ENCODE data around the gene BARHL2.

The BARHL2 gene

GRCh38 chr1:90716552-90717355 lies at the start of gene BARHL2:
BARHL2 (minus strand) TSS chr1:90717302; CDS start chr1:90717195, 107 bp downstream.
- peak; percentile 37 for DNase-seq

- DNase-seq = no peak
Observed at GRCh38 chr1:90763930-90764329, 46.8 kb upstream of the BARHL2 start.

DNA sequence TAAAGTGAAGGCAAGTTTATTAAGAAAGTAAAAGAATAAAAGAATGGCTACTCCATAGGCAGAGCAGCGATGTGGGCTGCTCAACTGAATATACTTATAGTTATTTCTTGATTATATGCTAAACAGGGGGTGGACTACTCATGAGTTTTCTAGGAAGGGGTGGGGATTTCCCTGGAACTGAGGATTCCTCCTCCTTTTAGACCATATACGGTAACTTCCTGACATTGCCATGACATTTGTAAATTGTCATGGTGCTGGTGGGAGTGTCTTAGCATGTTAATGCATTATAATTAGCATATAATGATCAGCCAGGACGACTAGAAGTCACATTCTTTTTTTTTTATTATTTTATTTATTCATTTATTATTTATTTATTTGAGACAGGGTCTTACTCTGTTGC lies 46.4 kb upstream of the BARHL2 start:
- DNase-seq = no peak

- DNase-seq = peak; percentile 85
Observed at GRCh38 chr1:90761781-90762589, 44.9 kb upstream of the BARHL2 start.

DNA sequence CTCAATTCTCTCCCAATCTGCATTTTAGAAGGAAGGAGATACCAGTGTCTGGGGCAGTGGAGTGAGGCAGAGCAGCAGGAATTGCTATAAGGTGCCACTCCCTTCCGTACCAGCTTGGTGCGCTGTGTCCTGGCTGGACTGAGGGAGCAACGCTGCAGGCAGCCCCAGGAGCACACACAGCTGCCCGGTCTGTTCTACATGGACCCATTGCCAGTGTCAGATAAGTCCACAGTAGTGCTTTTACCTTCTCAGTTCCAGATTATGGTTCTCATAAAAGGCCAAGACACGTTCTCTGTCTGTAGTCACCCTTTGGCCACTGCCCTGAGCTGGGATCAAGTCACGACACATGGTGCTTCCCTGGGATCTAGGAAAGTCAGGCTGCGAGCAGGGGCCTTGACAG lies 44.1 kb upstream of the BARHL2 start:
- no peak for DNase-seq

- DNase-seq = no peak
Observed at GRCh38 chr1:90753556-90753955, 36.5 kb upstream of the BARHL2 start.

DNA sequence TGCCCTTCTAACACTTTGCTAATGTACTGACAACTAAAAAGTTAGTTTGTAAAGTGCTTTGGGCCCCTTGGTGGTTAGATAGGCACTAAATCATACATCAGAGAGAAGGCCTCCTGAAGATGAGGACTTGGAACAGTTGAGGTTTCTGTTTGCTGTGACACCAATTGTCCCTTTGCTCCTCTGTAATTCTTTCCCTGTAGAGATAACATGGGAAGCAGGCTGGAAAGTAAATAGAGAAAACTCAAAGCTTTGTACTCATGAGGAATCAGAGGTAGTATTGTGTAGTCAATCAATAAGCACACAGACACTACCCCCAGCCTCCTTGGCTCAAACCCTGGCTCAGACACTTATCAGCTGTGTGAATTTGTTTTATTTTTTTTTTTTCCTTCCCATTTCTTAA lies 31.6 kb upstream of the BARHL2 start:
- DNase-seq = no peak

GRCh38 chr1:90746857-90747256 lies 29.8 kb upstream of the BARHL2 start:
- no peak for DNase-seq

- DNase-seq = no peak
Observed at GRCh38 chr1:90745972-90746371, 28.9 kb upstream of the BARHL2 start.

DNA sequence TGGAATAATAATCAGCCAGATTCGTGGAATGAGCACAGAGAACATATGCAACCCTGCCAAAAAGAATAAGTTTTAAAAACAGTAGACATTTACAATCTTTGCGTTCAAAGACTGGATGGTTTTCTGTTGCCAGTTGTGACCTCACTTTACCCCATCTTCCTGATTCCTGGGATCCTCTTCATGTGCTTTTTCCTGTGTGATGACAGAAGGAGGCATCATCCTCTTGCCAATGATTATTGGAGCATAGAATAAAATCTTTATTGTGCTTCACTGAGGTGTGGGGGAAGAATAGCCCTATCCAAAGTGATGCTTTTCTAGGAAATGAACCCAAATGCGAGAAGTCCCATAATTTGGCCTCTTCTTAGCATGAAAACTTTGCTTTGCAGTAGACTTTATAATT lies 15.0 kb upstream of the BARHL2 start:
- no peak for DNase-seq

DNA sequence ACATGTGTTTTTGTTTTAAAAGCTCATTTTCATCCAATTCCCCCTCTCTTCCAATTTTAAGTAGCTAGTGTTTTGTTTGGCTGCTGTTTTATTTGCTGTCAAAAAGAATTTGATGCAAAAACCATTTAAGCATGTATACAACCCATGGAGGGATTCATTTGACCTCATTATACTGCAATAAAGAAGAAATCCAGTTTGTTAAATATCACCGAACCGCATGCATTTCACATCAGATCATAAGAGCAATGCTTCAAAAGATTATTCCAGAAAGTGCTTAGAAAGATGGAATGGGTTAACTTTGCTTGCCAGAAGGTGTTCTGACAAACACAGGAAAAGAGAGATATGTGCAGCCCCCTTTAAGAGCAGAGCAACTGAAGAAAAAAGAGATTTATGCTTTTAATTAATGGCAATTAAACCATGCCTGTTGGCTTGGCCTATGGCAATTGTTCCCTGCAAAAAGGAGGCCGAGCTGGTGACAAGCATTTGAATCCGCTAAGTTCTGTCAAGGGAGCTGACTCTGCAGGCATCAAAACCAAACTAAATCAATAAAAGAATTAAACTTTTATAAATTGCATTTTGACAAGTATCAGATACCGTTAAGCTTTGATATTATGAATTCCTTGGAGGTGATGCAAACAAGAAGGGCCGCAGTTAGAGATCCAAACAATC lies 14.4 kb upstream of the BARHL2 start:
- no peak for DNase-seq

DNA sequence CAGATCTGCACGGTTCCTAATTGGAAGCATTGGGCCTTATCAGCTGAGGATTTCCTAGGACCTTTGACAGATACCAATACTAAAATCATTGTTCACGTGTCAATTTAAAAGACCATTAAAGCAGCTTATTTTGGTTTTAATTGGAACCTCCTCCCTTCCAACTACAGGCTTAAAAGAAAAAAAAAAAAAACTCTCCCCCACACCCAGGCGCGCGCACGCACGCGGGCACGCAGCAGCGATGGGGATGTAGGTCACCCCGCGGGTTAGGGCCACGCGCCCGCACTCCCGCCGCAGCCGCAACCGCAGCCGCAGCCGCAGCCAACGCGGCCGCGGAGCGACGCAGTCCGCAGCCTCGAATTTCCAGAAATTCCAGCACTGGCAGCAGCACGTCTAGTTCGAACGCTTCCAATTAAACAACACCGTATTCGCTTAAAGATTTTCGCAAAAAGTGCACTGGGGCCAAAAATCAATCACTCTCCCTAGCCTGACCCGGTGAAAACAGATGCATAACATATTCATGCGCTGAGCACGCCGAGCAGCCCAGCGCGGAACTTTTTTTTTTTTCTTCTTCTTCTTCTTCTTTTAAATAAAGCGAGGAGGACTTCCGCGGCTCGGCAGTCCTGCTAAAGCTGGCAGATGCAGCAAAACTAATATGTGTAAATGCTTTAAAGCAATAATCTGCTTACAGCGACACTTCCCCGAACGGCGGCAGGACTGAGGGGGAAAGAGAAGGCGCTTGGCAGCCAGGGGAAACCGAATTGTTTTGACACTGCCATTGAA lies 13.3 kb upstream of the BARHL2 start:
- no peak for DNase-seq

DNA sequence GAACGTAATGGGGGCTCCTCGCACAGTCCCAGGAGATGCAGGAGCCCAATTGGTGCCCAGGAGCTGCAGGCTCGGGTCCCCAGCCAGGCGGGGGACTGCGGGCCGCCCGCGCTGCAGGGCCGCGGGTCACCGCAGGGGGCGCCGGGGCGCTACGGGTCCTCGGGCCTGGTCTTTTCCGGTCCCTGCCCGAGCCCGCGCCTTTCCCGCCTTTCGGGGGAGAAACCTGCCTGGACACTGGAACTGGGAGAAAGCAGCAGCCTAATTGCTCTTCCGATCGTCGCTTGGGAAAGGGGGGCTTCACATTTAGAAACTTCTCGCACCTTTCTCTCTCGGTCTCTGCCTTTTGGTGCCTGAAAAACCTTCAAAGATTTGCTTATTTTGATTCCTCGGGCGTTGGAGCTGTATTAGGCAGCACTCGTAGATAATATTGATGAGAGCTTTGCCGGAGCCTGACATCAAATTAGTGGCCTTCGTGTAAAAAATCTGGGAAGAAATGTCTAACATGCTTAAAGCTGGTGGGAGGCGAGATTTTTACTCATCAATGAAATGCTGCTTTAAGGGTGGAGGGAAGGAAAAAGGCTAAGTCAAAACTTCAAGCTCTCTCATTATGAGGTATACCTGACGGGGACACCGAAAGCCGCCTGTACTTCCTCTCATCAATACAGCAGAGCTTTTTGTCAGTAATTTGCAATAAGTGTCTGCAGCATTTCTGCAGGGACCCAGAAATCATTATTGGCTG lies 12.6 kb upstream of the BARHL2 start:
- no peak for DNase-seq

GRCh38 chr1:90728502-90729287 lies 11.6 kb upstream of the BARHL2 start:
- DNase-seq = no peak

- DNase-seq = peak; percentile 80
Observed at GRCh38 chr1:90727917-90728501, 10.9 kb upstream of the BARHL2 start.

DNA sequence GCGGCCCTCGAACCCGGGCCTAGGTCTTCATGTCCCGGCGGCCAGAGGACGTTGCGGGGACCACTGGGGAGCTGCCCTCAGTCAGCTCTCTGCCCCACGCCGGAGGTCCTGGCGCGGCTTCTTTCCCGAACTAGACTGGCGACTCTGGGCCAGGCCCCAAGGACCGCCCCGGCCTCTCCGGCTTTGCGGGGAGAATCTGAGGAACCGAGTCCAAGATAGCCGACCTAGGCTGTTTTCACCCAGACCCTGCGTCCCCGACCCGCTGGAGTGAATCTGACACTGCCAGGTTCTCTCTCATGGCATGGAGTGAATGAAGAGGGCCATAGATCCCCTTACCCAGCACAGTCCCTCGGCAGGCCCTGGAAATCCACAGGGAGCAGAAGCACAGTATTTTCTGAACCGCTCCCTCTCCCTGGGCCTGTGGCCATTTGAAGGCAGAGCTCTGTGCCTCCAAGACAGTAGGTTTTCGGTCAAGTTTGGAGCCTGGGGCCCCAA lies 9.9 kb upstream of the BARHL2 start:
- no peak for DNase-seq

DNA sequence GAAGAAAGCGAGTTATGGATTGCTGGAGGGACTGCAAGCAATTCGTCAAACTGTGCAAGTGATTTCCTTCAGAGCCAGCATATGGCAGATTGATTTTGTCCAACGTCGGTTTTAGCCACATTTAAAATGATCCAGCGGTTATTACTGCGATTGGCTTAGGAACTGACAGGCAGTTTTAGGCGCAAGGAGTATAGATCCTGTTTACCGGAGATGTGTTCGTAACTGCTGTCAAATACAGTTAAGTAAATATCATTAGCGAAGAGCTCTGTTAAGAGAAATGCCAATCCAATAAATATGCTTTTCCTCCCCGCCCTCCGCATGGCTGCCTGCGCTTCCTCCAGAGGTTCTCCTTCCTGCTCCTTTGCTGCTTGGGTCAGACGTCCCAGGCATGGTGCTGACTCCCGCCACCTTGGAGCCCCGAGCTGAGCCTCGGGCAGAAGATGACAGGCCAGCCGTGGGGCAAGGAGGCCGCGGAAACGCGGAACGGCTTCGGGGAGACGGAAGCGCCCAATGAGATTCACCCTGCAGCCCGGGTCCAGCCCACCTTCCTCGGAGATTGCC lies 9.4 kb upstream of the BARHL2 start:
- no peak for DNase-seq

DNA sequence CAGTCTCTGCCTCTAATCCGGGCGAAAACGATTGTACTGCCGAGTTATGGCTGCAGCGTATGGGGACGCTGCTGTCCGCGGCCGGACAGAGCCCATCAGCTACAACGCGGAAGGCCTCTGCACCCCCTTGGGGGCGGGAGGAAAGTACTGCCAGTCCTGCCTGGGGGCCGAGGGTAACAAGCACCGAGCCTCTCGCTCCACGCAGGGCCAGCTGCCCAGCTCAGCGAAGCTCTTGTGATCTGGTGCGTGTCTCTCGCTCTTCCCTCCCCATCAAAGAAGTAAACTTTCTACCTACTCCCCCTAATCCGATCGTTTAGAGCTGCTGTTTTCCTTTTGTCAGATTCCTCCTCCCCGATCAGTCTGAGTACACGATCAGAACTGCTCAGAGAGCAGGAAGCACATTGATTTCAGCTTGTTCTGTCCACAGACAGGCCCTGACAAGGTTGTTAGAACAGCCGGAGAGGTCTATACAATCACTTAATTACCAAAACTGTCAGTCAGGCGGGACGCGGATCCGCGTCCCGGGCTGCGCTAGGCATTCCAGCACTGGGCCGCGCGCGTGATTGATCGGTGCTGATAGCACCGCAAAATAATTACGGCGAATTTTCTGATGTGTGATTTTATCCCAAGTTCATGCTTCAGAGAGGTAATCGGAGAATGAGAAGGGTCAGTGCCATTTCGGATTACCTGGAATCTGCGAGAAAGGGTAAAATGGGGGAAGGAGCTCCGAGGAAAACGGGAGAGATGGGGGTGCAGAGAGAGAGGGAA lies 8.7 kb upstream of the BARHL2 start:
- DNase-seq = no peak

- no peak for DNase-seq
Observed at GRCh38 chr1:90724926-90725656, 8.0 kb upstream of the BARHL2 start.

Data from NCI-H345 (cell line).